LNCAP (cell line): ENCODE results near the gene NYNRIN.

Experiments used
- CTCF ChIP-seq: fragments of 450-650 bp; IDR thresholded peaks from 2 replicates; pipeline ENCODE4 v1.5.1; 2017; ENCODE audit warnings: mild to moderate bottlenecking

Gene NYNRIN

GRCh38 chr14:24416932-24417619 is 18.3 kb downstream of the NYNRIN start:
- no peak for TF ChIP-seq CTCF

GRCh38 chr14:24417832-24418491 is 19.2 kb downstream of the NYNRIN start:
- TF ChIP-seq CTCF, result no peak

GRCh38 chr14:24418492-24418873 is 19.7 kb downstream of the NYNRIN start:
- no peak for TF ChIP-seq CTCF

- TF ChIP-seq CTCF, result no peak
Observed at GRCh38 chr14:24422261-24422660, 23.5 kb downstream of the NYNRIN start.

- no peak for TF ChIP-seq CTCF
Observed at GRCh38 chr14:24422694-24423601, 24.1 kb downstream of the NYNRIN start.

GRCh38 chr14:24425704-24426103 is 26.9 kb downstream of the NYNRIN start:
- no peak for TF ChIP-seq CTCF

GRCh38 chr14:24426150-24426911 is 27.5 kb downstream of the NYNRIN start:
- no peak for TF ChIP-seq CTCF
